H1 (cell line): ENCODE data around the gene CES3. TPM values are rescaled to one million over a fixed set of nuclear protein-coding genes. Genes with fewer than 3 reads are reported as not detected.

Experiments used
- BACH1 ChIP-seq: IDR thresholded peaks from 2 replicates; pipeline ENCODE4 v1.6.1; 2012; ENCODE audit warnings: low read length, improper control_type of control experiment
- CBX8 ChIP-seq: fragments of 300-800, 300-1000 bp; sonication (generic); IDR thresholded peaks from 2 replicates; pipeline ENCODE4 v1.7.1; 2016; ENCODE audit warnings: low read depth, low read length, borderline replicate concordance
- CHD7 ChIP-seq: fragments of 300-600 bp; sonication (generic); IDR thresholded peaks from 2 replicates; pipeline ENCODE4 v1.7.1; 2012; ENCODE audit warnings: low read length, moderate library complexity, mild to moderate bottlenecking, inconsistent platforms; ENCODE audit not compliant: insufficient replicate concordance
- POLR2A ChIP-seq, 2 experiments: IDR thresholded peaks; 1 replicate in 1 of 2; 2 replicates in 1 of 2; pipeline ENCODE4 v1.6.1; 2011; ENCODE audit warnings: low read depth in 2 of 2, low read length in 2 of 2, mild to moderate bottlenecking in 2 of 2; ENCODE audit errors: control extremely low read depth in 1 of 2
- RAD21 ChIP-seq, 2 experiments: IDR thresholded peaks in 1 of 2; conservative IDR thresholded peaks in 1 of 2; 2 replicates each; pipeline ENCODE4 v1.6.1; 2011; ENCODE audit warnings: low read depth in 2 of 2, low read length in 2 of 2, improper control_type of control experiment in 1 of 2, inconsistent platforms in 1 of 2, mild to moderate bottlenecking in 1 of 2, moderate library complexity in 1 of 2
- RXRA ChIP-seq: IDR thresholded peaks from 2 replicates; pipeline ENCODE4 v1.6.1; 2011; ENCODE audit warnings: low read depth, mild to moderate bottlenecking, low read length, moderate library complexity; ENCODE audit not compliant: insufficient read depth
- SIN3A ChIP-seq, 2 experiments: IDR thresholded peaks in 1 of 2; conservative IDR thresholded peaks in 1 of 2; 2 replicates each; pipeline ENCODE4 v1.6.1; 2011 to 2012; ENCODE audit warnings: low read length in 2 of 2, improper control_type of control experiment in 1 of 2, low read depth in 1 of 2, mild to moderate bottlenecking in 1 of 2
- TAF1 ChIP-seq: IDR thresholded peaks from 2 replicates; pipeline ENCODE4 v1.6.1; 2011; ENCODE audit warnings: mild to moderate bottlenecking, low read depth, low read length
- TBP ChIP-seq: IDR thresholded peaks from 2 replicates; pipeline ENCODE4 v1.6.1; 2011; ENCODE audit warnings: low read depth, low read length, improper control_type of control experiment
- TEAD4 ChIP-seq: IDR thresholded peaks from 2 replicates; pipeline ENCODE4 v1.6.1; 2012; ENCODE audit warnings: low read depth, low read length, inconsistent platforms, mixed read lengths
- polyA plus RNA-seq, 7 experiments: library from polyadenylated mRNA; depleted of rRNA in 3 of 7; stranded (reverse) in 5 of 7; unstranded in 2 of 7; fragments of >200 nt in 5 of 7; fragments of 200-250 nt in 2 of 7; gene quantifications; 1 replicate in 5 of 7; 2 replicates in 1 of 7; 4 replicates in 1 of 7; pipeline versions ENCODE4 v1.2.1 to v1.2.3, GENCODE V29; 2011 to 2013; ENCODE audit warnings: missing spikeins in 2 of 7, mixed read lengths in 2 of 7
- total RNA-seq: library from RNA; stranded (reverse); fragmentation: NEBNext Ultra II Directional; extraction: Animal tissue kit (Norgen Biotek cat#: 25700); gene quantifications from 2 replicates; pipeline ENCODE4 v1.2.1, GENCODE V29; 2021

The CES3 gene
- total and polyA plus RNA-seq, 2 of the 8 experiments (the other 6 are each of a cell fraction or from before 2014, with no cell fraction given): 1.6 to 2.2 TPM

- no peak for TF ChIP-seq CHD7
- peak; percentile 48; the same call in 1 of the 2 replicates for TF ChIP-seq TBP
- no peak for TF ChIP-seq RXRA
- TF ChIP-seq TEAD4: peak; percentile 58; the same call in 1 of the 2 replicates
- TF ChIP-seq SIN3A (conservative IDR thresholded peaks at IDR 0.05 in 1 of 2, IDR thresholded peaks at IDR 0.05 in 1 of 2; ENCODE audit: low read depth in 1 of 2, low read length in 2 of 2): peak in 1 of 2 experiments; percentile 60; a peak in 1 of 4 replicates
- TF ChIP-seq BACH1: no peak
- no peak for TF ChIP-seq CBX8
- peak; percentile 53; the same call in 1 of the 2 replicates for TF ChIP-seq TAF1
- peak in 1 of 2 experiments; percentile 37; a peak in 1 of 3 replicates for TF ChIP-seq POLR2A (IDR thresholded peaks at IDR 0.05; ENCODE audit: control extremely low read depth in 1 of 2, low read depth in 2 of 2, low read length in 2 of 2)
- peak; percentile 33 to 48; a peak in 3 of 4 replicates for TF ChIP-seq RAD21 (IDR thresholded peaks at IDR 0.05 in 1 of 2, conservative IDR thresholded peaks at IDR 0.05 in 1 of 2; ENCODE audit: low read depth in 2 of 2, low read length in 2 of 2)
Observed at GRCh38 chr16:66961065-66961744, at the start of gene CES3 (continued).
